ENCODE measurements around the gene OLFM3.

OLFM3 gene

DNA sequence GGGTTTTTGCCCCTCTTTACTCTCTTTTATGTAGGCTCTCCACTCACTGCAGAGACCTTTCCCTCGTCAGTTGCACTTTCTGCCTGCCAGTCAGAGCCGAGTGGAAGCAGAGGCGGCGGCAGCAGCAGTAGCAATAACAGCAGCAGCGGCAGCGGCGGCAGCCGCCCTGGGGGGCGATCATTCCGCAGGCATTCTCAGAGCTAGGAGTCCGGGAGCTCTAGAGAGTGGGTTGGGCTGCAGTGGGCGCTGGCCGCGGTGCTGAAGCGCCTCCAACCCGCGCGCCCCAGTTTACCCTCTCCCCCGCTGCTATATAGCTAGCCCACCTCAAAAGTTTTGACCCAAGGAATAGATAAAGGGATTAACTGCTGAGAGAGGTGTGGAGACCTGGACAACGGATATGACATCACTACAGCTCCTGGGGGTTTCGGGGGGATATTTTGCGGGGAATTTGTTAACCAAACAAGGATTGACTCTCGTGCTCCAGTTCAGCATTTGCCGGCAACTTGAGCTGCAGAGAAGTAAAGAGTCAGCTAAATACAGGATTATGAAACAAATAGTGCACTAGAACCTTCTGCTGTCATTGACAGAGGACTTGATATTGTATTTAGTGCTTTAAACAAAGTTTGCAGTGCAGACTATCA, at the start of gene OLFM3:
Gene OLFM3, minus strand, starts transcription at position 102 of the 641 bp plus-strand sequence.
- no peak for DNase-seq (ENCODE audit: low read depth, low spot score)

GRCh38 chr1:102045752-102046151, 49.0 kb upstream of the OLFM3 start:
- DNase-seq (ENCODE audit: low read depth, low spot score): no peak

DNA sequence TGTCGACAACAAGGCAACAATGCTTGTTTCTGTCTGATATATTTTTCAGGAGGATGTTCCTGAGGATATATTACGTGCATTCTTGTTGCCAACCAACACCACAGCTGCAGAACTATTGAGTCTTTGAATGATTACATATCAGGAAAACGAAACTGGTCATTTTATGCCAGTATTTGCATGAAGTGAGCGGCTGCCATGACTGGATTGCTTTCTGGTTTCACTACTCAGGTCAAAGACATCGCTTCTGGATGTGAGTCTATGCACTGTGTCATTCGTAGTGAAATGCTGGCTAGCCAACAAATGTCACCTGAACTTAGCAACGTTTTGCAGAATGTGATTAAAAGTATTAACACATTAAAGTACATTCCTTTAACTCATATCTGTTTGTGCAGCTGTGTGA, 35.8 kb upstream of the OLFM3 start:
- no peak for DNase-seq (ENCODE audit: low read depth, low spot score)

- DNase-seq (ENCODE audit: low read depth, low spot score): no peak
Observed at GRCh38 chr1:102019530-102019929, 22.8 kb upstream of the OLFM3 start.

DNA sequence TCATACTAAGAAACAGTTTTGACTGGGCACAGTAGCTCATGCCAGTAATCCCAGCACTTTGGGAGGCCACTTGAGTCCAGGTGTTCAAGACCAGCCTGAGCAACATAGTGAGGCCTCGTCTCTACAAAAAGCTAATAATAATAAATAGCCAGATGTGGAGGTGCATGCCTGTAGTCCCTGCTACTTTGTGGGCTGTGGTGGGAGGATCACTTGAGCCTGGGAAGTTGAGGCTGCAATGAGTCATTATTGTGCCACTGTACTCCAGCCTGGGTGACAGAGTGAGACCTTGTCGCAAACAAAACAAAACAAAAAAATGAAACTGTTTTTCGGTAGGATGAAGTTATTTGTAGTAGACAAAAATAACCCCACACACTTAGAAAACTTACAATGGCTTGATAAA, 19.0 kb upstream of the OLFM3 start:
- DNase-seq (ENCODE audit: low read depth, low spot score): no peak

DNA sequence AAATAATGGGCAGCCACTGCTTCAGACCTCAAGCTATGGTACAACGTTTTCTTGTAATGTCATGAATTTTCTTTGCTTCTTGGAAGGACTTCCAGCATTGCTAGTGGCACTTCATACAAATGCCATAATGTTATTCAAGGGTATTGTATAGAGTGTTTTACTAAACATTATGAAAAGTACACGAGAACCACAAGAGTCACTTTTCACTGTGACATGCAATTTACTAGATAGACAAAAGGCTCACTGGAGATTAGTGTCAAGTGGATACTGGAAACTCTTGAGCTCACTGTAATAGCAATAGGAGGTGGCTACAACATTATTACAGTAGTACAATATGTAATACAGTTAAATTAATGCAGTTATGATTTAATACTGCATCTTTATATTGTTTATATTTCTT, 5.3 kb upstream of the OLFM3 start:
- DNase-seq (ENCODE audit: low read depth, low spot score): no peak

GRCh38 chr1:101995984-101996745, 561 bp downstream of the OLFM3 start:
- no peak for DNase-seq (ENCODE audit: low read depth, low spot score)

DNA sequence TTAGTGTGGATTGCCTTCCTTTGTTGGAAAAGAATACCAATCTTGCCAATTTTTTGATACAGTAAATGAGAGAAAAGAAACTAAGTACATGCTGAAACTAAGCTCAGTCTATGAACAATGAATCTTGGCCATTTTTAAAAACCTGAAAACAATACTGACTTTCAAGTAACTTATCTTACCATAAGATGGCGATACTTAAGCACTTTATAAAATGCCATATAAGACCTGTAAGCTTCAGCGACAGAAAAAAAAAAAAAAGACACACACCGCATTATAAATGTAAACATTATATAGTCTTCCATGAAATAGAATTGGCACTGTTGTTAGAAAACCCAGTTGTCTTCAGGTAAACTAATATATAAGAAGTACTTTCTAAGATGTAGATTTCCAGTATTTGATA, 3.0 kb downstream of the OLFM3 start:
- no peak for DNase-seq (ENCODE audit: low read depth, low spot score)

GRCh38 chr1:101992821-101993575, 3.7 kb downstream of the OLFM3 start:
- no peak for DNase-seq (ENCODE audit: low read depth, low spot score)

- DNase-seq (ENCODE audit: low read depth, low spot score): no peak
Observed at GRCh38 chr1:101980974-101981373, 15.8 kb downstream of the OLFM3 start.

- DNase-seq (ENCODE audit: low read depth, low spot score): no peak
Observed at GRCh38 chr1:101977266-101977665, 19.5 kb downstream of the OLFM3 start.

- no peak for DNase-seq (ENCODE audit: low read depth, low spot score)
Observed at GRCh38 chr1:101976161-101976560, 20.6 kb downstream of the OLFM3 start.

DNA sequence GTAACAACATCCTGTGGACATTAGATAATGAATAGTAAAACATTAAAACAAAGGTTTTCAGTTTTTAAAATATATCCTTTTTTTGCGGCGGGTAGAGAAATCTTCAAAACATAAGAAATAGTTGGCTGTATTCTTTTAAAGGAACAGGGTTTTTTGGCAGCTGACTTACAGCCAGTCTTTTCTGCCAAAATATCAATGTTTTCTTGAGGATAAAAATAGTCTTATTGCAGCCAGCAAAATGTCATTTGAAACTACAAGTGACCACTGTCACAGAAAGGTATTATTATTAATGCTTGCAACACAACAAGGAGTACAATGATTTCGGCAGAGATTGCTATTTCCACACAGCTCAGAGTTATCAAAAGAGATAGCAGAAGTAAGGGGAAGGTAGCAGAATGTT, 21.4 kb downstream of the OLFM3 start:
- no peak for DNase-seq (ENCODE audit: low read depth, low spot score)

DNA sequence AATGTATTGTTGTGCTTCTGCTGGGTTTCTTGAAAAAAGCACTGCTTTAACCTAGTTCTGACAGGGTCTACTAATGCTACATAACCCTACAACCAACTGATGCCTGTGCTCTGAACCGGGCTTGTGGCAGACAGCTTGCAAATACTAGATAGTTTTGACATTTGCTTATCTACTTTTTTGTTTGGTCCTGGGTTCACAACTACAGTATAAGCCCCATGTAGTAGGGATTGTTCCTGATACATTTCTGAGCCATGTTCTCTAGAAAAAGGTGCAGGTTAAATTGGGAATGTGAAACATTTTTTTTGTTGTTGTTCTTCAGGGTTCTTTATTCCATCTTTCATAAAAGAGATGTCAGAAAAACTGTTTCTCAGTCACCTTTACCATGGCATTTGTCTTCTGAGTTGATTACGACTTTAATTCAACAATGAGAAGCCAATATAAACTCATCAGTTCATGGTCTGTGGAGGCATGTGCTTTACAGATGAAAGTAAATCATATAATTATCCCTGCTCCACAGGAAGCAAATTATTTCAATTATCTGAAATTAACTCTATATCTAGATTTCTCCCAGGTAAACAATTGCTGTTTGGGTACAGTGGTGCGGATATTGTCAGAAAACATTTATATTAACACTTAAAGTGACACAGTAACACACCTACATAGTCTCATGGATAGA, 22.0 kb downstream of the OLFM3 start:
- DNase-seq (ENCODE audit: low read depth, low spot score): no peak

- no peak for DNase-seq (ENCODE audit: low read depth, low spot score)
Observed at GRCh38 chr1:101971304-101971703, 25.4 kb downstream of the OLFM3 start.

- DNase-seq (ENCODE audit: low read depth, low spot score): no peak
Observed at GRCh38 chr1:101967871-101968270, 28.9 kb downstream of the OLFM3 start.

DNA sequence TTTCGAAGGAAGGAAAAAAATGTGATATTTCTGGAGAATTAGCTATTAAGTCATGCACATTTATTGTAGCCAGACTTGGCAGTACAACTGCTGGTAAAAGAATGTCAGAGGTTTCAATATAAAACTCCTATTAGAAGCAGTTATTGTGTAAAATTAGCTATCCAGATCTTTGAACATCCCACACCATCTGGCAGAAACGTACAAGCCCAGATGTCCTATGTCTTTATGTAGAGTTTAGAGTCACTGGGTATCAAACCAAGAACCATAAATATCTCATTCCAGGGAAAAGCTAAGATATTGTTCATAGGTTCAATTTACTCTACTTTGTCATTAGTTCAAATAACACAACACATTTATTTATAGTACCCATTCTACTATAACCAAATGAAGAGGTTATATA, 31.4 kb downstream of the OLFM3 start:
- no peak for DNase-seq (ENCODE audit: low read depth, low spot score)

- DNase-seq (ENCODE audit: low read depth, low spot score): no peak
Observed at GRCh38 chr1:101964708-101965107, 32.0 kb downstream of the OLFM3 start.

GRCh38 chr1:101960142-101960541, 36.6 kb downstream of the OLFM3 start:
- DNase-seq (ENCODE audit: low read depth, low spot score): no peak

DNA sequence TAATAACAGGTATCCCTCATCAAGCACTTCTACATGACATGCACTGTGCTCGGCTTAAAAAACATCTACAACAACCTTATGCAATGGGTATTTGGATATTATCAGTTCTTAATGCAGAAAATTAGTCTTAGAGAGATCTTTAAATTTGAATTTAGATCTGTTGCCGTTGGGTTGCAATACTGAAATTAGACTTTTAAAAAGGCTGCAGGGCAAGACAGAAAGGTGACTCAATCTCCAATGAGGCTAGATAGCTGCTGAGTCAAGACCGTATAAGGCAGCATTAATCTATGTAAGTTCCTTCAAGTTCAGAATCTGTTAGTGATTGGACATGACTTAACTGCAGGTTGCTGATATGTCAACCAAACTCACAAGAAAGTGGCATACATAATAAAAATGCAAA, 37.3 kb downstream of the OLFM3 start:
- no peak for DNase-seq (ENCODE audit: low read depth, low spot score)

DNA sequence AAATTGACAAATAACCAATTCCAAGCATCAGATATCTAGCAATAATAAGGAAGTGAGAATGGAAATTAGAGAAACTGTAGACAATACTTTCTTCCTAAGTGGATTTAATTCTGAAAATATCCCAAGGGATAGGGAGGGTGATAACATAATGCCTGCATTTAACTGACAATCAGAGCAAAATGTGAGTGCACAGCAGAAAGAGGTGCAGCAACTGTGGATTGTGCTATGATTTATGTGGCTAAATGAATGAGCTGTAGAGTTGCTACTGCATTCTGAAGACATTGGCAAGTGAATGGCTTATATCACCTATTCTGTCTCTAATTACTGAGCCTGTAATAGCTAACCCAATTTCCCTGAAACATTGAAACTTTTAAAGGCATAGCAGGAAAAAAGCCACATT, 39.0 kb downstream of the OLFM3 start:
- DNase-seq (ENCODE audit: low read depth, low spot score): no peak

DNA sequence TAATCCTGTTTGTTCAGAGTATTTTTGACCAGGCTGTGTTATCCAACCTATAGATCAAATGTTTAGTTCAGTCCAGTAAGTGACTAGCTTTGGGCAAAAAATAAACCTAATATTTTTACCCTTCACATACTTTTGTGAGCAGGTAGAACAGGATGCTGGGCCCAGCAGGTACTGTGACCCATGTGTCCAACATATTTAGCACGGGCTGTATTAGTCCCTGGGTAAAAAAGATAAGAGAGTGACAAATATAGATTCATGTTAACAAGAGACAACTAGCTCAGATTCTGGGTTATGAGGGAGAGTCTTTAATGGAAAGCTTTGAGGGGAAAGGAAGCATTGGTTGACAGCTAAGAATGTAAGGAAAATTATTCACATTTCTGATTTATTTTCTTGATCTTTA, 43.1 kb downstream of the OLFM3 start:
- no peak for DNase-seq (ENCODE audit: low read depth, low spot score)

All from brain pericyte (primary cell).